Peyer's patch (tissue), 4 donors: ENCODE measurements around the gene SARNP.
A peak's percentile ranks its signal among the peaks of the same experiment; 100 is the strongest.

Source experiments
- CTCF ChIP-seq, 6 experiments: fragments of 450-650 bp in 4 of 6; fragments of 200-600 bp in 2 of 6; sonication (generic) in 1 of 6; IDR thresholded peaks; one replicate each; pipeline ENCODE4 v1.5.1; 2017 to 2019; ENCODE audit warnings: antibody characterized with exemption in 6 of 6, mild to moderate bottlenecking in 3 of 6, moderate library complexity in 1 of 6
- POLR2A ChIP-seq, 2 donors: fragments of 450-650 bp; IDR thresholded peaks; one replicate each; pipeline ENCODE4 v1.5.1; 2017; ENCODE audit warnings: antibody characterized with exemption in 2 of 2, mild to moderate bottlenecking in 2 of 2, moderate library complexity in 2 of 2

GRCh38 chr12:55820679-55821078 is 3.2 kb upstream of the SARNP start:
- TF ChIP-seq CTCF (IDR thresholded peaks at IDR 0.05), result peak in 3 of 6 experiments; percentile 5 to 15 (median 8)
- no peak for TF ChIP-seq POLR2A (IDR thresholded peaks at IDR 0.05)
